Activated naive CD8-positive, alpha-beta T cell treated with anti-CD3 and anti-CD28 coated beads, Interleukin-2, amount 10 ng/mL, durations not matched to agents 7 days and 5 days (primary cell): ENCODE measurements around the gene IKZF5. TPM values are rescaled to one million over a fixed set of nuclear protein-coding genes. Genes with fewer than 3 reads are reported as not detected.

ENCODE experiments used
- ATAC-seq: fragments of 150-1000 bp; cut with Tn5 transposase; one replicate; pipeline ENCODE4 v1.10.0; 2021; ENCODE audit warnings: low read depth, moderate library complexity
- POLR2A ChIA-PET: fragments of 350-600 bp; sonication (Branson Sonifier 250); formaldehyde crosslinking; loops from one replicate; lab custom pipeline; 2021; ENCODE audit warnings: antibody characterized with exemption; lab: Charles Lee
- DNase-seq: peaks from one replicate; pipeline ENCODE4 v3.0.0; 2021
- H3K27ac Mint-ChIP-seq: one replicate; pipeline ENCODE4 v1.8.0; 2022; ENCODE audit warnings: mild to moderate bottlenecking, mixed read lengths
- H3K27me3 Mint-ChIP-seq: one replicate; pipeline ENCODE4 v1.8.0; 2022; ENCODE audit warnings: mild to moderate bottlenecking, moderate library complexity, mixed read lengths
- H3K36me3 Mint-ChIP-seq: one replicate; pipeline ENCODE4 v1.8.0; 2021; ENCODE audit warnings: mild to moderate bottlenecking, mixed read lengths
- H3K4me1 Mint-ChIP-seq: one replicate; pipeline ENCODE4 v1.8.0; 2021; ENCODE audit warnings: mixed read lengths
- H3K4me3 Mint-ChIP-seq: one replicate; pipeline ENCODE4 v1.8.0; 2022; ENCODE audit warnings: mild to moderate bottlenecking, moderate library complexity, mixed read lengths
- H3K9me3 Mint-ChIP-seq: one replicate; pipeline ENCODE4 v1.8.0; 2021; ENCODE audit warnings: mixed read lengths
- total RNA-seq, 2 experiments: library from RNA; stranded (reverse); gene quantifications; one replicate each; pipeline ENCODE4 v1.2.3, GENCODE V29; 2021

Gene IKZF5
- total RNA-seq, 2 experiments from 2014 or later = 18.5 to 20.9 TPM

- peak within 1 kb of the TSS; percentile 87 for H3K27ac Mint-ChIP-seq
- peaks cover 15% of the 10 kb centered on the region for H3K36me3 Mint-ChIP-seq
- peaks cover 6% of the 10 kb centered on the region for H3K27me3 Mint-ChIP-seq
- H3K9me3 Mint-ChIP-seq = no peaks in the 10 kb centered on the region
- peaks cover 32% of the 10 kb centered on the region for H3K4me1 Mint-ChIP-seq
- H3K4me3 Mint-ChIP-seq = peak within 1 kb of the TSS; percentile 91
- peak; percentile 95 for DNase-seq
- POLR2A ChIA-PET = interaction anchor here (0.6 to 1.7 kb wide), 8 partner anchors 9 to 579 kb away, joined by 3 to 9 read pairs (median 5); partner anchors contain the start of genes ACADSB, FAM24B, IKZF5 and PSTK
- peak; percentile 97 for ATAC-seq
Observed at GRCh38 chr10:122953902-122954730, 54.5 kb downstream of the IKZF5 start, which contains the start of gene C10orf88. Gene C10orf88 (minus strand): TSS chr10:122954227. CDS start chr10:122954178, 49 bp downstream.

GRCh38 chr10:122949296-122949695 lies 59.3 kb downstream of the IKZF5 start:
- H3K9me3 Mint-ChIP-seq = no peaks in the 10 kb centered on the region
- DNase-seq = no peak
- no peak for ATAC-seq
- no peaks in the 10 kb centered on the region for H3K27me3 Mint-ChIP-seq
- POLR2A ChIA-PET = no interaction called here
- no peak overlapping the region for H3K4me3 Mint-ChIP-seq
- H3K36me3 Mint-ChIP-seq = peaks cover 33% of the 10 kb centered on the region
- H3K4me1 Mint-ChIP-seq = peaks cover 28% of the 10 kb centered on the region
- H3K27ac Mint-ChIP-seq = no peak overlapping the region

Other genes starting within 250 kb of the IKZF5 start
- 1 to 10 TPM; 3.0 to 3.4 TPM for gene CUZD1, start 162.9 kb downstream of the IKZF5 start, total RNA-seq
- 10 to 100 TPM; 15.8 to 19.1 TPM for gene FAM24B, start 129.2 kb downstream of the IKZF5 start, total RNA-seq
- not detected for gene FAM24A, start 98.2 kb downstream of the IKZF5 start, total RNA-seq
- gene C10orf88, start 54.6 kb downstream of the IKZF5 start, total RNA-seq = 10 to 100 TPM; 12.2 to 15.3 TPM
- gene PSTK, start 28.4 kb downstream of the IKZF5 start, total RNA-seq = 1 to 10 TPM; 3.5 to 4.5 TPM
- gene ACADSB, start 211 bp upstream of the IKZF5 start, total RNA-seq = 10 to 100 TPM; 24.2 to 26.2 TPM
- not detected for gene HMX3, start 127.2 kb upstream of the IKZF5 start, total RNA-seq
- gene HMX2, start 139.3 kb upstream of the IKZF5 start, total RNA-seq = not detected
- 100 to 1,000 TPM; 254 to 265 TPM for gene BUB3, start 145.6 kb upstream of the IKZF5 start, total RNA-seq